A673 (cell line): ENCODE data around the gene SNCAIP.

Experiments used
- CTCF ChIP-seq: fragments of 300-800, 200-600 bp; sonication (generic); conservative IDR thresholded peaks from 2 replicates; pipeline ENCODE4 v1.5.1; 2017; ENCODE audit warnings: low read depth, mild to moderate bottlenecking, antibody characterized with exemption, low read length, moderate library complexity, mixed read lengths
- EZH2 ChIP-seq: fragments of 200-600 bp; sonication (generic); IDR thresholded peaks from 2 replicates; pipeline ENCODE4 v1.6.1; 2017; ENCODE audit warnings: borderline replicate concordance, low read depth, mild to moderate bottlenecking, mixed read lengths, antibody characterized with exemption, low read length; ENCODE audit not compliant: poor library complexity, severe bottlenecking

DNA sequence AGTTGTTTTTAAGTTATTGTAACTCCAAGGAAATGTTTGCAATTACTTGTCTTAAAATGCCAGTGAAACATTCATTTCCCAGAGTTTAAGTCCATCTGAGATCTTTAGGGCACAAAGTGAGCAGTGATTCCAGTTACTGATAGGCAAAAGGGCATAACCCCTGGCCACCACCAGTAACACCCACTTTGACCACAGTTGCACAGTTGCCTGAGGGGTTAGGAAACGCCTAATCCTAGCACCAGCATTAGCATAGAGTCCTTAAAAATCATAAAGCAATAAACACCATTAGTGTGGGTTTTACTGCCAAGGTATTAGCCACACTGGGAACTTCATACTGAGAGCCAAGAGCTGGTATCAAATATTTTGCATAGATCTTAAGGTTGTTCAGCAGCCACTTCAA lies 143.9 kb downstream of the SNCAIP start:
- TF ChIP-seq CTCF, result no peak
- TF ChIP-seq EZH2, result no peak
